GM21526 (cell line): ENCODE measurements around the gene GPR84.

ENCODE experiments used
- ATAC-seq: cut with Tn5 transposase; IDR thresholded peaks from one replicate; pipeline ENCODE4 v1.9.1; 2021; ENCODE audit warnings: moderate library complexity; ENCODE audit not compliant: unreplicated experiment, low FRiP score

The GPR84 gene

GRCh38 chr12:54392485-54393206 is 28.4 kb upstream of the GPR84 start:
- ATAC-seq = no peak

DNA sequence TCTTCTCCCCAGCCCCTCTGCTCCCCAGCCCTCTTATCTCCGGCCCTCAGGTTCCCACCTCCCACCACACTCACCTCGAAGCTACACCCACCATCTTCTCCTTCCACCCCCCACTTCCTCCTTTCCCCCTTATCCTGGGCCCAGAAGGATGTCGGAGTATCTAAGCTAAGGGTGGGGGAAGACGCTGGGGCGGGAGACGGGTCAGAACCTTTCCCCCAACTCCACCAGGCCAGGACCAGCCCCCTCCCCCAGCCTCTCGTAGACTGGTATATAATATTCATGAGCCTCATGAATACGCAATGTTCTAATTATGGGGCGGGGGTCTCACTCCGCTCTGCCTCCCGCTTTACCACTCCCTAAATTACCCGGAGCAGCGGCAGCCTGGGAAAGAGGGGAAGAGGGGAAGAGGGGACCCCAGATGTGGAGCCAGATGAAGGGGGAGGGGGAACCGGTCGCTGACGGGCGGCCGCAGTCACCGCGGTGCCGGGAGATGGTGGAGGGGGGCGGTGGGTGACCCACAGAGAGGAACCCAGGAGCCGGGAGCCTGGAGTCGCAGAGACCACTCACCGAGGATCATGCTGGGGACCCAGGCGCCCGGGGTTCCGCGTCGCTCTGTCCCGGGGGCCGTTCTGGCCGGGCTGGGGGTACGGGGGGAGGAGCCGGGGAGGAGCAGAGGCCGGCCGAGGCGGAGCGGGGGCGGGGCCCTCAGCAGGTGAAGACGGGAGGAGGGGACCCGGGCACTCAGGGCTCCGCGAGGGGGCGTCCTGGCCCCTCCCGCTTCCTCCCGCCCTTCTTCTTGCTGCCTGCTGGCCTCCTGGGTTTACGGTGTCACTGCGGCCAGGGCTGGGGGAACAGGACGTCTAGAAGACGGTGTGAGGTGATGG is 26.6 kb upstream of the GPR84 start:
- ATAC-seq = no peak

GRCh38 chr12:54390176-54390667 is 25.9 kb upstream of the GPR84 start:
- ATAC-seq = no peak

DNA sequence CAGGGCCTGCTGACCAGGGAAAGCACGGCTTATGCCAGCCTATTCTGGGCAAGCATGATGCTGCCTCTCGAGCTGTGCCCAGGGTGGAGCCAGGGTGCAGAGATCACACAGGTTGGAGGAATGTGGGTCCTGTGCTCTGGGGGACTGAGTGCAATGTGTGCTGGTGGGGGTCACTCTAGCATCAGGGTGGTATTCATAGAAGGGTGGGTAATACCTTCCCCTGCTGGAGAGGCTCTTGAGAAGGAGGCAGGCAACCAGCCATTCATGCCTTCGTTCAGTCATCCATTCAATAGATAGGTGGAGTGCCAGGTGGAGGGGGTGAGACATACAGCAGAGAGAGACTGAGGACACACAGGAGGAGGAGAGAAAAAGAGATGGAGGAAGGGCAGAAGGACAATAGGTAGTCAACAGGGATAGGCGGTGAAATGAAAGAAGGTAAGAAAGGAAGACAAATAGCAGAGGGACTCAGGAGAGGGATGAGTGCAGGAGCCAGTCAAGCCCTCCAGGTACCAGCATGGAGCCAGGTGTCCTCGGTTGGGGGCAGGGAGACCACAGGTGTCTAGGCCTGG is 25.4 kb upstream of the GPR84 start:
- no peak for ATAC-seq

DNA sequence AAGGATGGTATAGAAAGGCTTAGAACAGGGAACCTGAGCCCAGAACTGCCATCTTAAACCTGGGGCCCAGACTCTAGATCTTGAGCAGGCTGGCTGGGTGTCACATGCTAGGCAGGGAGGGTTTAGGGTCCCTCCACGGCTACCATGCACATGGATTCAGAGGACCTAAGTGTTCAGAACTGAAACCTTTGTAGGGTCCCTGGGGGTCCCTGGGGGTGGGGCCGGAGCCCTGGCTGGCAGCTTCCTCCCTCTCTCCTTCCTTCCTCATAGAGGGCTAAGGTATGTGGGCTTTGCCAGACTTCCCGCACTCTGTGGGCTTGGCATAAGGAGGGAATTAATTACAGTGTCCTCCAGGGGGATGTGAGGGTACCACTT is 24.8 kb upstream of the GPR84 start:
- no peak for ATAC-seq

DNA sequence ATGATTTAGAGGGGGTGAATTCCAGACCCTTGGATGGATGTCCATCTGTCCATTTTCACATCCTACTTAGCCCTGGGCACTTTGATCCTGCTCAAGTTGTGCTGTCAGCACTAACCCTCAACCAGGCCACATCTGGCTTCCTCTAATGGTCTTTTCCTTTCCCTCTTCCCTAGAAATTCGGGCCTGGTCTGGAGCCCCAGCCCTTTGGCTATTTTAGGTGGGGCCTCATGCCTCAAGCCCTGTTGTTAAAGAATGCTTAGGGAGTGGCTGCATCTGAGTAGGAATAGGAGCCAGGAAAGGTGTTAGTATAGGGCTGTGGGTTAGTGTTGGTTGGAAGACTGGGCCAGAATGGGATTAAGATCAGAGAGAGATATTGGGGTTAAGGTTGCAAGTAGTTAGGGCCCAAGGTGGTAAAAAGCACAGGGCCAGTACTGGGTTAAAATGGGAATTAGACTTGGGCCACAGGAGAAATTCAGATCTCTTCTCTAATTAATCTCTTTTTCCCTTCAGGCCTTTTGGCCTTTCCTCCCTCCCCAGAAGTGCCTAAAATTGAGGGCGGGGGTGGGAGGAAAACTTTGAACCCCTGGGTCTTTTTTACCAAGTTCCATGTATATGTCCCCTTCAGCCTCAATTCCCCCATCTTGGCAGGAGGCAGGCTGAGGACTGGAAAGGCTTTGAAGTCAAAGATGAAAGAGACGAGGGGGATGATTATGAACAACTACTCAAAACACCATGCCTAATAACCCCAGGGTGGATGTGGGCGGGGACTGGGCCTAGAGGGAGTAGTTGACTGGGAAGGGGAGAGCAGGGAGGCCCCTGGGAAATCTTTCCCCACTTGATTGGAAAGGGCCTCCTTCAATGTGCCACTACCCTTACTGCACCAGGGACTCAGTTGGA is 24.2 kb upstream of the GPR84 start:
- no peak for ATAC-seq

- ATAC-seq = no peak
These were observed 22.8 kb upstream of the GPR84 start for GRCh38 chr12:54387114-54387467.

- no peak for ATAC-seq
These were observed 22.3 kb upstream of the GPR84 start for GRCh38 chr12:54386403-54387113.

DNA sequence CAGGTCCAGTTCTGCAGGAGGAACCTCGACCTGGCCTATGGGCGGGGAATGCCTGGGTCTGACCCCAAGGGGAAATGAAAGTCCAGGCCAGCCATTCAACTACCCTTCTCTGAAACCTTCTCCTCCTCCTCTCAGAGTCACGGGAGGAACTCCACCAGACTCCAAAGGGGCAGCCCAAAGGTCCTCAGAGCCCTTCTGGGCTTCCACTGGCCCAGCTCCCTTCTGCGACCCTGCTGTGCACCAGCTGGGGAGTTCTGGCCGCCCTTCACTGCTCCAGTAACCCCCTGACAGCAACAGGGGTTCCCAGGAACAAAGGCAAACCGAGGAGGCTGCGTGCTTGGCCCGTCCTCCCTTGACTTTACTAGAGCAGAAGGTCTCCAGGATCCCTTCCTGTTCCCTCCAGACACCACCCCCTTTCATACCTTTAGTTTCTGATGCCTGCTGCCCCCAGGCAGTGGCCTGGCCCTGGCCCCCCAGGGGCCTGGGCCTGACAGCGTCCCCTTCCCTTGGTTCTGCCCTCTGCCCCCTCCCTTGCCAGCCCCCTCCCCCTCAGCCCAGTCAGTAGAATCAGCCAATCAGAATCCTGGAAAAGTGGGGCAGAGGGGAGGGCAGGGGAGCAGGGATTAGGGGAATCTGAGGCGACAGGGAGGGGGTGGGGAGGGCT is 21.1 kb upstream of the GPR84 start:
- ATAC-seq = no peak

DNA sequence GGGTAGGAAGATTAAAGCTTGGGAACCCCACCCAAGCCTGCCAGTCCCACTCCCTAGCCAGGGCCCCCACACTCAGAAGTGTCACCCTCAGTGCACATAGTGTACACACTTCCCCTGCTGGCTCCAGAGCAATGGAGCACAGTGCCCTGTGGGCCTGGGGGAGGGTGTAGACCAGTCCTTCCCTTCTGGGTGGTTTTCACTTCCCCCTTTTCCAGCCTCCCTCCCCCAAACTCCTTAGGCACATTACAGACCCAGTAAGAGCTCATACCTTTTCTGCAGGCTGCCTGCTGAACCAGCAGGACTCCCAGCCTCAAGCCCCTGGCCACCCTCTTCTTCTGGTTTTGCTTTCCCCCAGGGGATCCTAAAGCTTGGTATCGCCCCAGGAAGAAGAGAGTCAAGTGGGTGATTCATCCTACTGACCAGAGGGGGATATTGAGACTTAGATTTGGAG is 20.3 kb upstream of the GPR84 start, which contains the start of gene ZNF385A:
ZNF385A (minus strand) TSS at position 143 of the 451 bp plus-strand sequence. CDS start 219 bp downstream, outside the sequence.
- ATAC-seq = no peak

DNA sequence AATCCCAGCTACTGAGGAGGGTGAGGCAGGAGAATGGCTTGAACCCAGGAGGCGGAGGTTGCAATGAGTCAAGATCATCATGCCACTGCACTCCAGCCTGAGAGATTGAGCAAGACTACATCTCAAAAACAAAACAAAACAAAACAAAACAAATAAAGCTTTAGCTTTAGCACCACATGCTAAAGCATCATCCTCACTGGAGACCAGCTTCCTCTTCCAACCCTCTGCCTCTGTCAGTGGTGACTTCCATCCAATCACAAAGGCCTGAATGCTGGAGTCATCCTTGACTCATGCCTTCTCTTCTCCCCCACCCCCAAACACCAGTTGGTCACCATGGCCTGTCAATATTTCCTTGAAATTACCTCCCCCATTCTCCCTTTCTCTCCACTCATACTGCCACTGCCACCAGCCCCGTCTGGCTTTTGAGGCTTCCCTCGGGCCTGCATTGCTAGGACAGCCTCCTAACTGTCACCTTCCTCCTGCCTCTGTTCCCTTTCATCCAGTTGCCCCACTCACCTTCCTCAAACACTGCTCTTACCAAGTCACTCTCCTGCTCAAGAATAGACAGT is 18.8 kb upstream of the GPR84 start:
- ATAC-seq = no peak

GRCh38 chr12:54381136-54381535 is 16.9 kb upstream of the GPR84 start:
- ATAC-seq = no peak

DNA sequence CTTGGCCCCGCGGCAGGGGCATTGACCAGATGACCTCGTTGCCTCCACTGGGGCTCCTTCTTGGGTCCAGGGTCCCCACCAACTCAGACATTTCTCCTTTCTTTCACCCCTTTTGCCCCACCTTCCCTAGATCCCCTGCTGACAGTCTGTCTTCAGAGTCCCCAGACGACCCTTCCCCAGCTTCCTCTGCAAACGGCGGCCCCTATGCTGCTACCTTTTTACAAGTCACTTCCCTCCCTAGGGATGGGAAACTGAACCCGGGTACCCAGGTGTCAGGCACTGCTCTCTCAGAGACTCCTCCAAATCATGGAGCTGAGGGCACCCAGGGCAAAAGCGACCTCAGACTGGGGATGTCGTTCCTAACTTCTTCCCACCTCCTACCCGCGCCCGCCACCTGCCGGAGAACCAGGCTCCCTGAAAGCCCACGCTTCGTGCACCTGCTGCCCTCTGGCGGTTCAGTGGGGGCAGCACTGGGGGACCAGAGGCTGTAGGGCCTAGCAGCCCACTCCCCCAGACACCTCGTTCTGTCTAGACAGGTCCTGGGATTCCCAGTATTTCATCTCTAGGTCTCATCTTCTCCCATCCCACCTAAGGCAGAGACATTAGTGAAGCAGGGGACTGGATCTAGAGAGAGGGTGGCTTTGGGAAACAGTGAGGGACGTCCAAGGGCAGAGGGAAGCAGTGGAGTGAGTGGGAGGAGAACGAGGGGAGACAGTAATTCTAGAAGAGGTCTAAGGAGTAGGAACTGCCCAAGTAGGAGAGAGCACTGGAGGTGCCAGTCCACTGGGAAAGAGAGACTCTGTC is 15.3 kb upstream of the GPR84 start:
- peak; percentile 78 for ATAC-seq

GRCh38 chr12:54378796-54379397 is 14.6 kb upstream of the GPR84 start:
- ATAC-seq = no peak

DNA sequence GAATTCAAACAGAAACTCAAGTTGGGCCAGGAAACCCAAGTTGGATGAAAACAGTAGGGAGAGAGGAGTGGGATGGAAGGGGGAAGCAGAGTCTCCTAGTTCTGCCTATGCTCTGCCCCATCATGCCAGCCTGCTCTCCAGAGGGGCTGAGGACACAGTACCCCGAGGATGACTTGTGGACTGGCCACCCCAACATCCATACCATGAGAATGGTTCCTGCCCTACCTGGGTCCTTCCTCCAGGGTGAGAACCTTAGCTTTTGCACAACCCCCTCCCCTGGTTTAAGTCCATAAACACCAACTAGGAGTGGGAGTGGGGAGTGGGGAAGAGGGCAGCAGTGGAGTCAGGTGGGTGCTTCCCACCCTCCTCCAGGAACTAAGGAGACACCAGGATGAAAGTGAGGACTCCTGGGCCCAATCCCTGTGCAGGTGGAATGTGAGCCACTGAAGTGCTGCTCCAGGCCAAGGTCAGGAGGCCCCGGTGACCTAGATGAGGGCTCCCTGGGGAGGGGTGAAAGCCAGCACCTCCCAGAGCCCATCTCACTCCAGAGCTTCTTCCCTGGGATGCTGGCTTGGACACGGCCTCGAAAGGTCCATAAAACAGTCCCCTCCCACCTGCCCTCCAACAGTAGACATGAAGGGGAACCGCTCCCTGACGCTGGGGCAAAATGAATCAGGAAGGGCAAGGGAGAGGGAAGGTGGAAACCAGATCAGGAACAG is 13.7 kb upstream of the GPR84 start:
- no peak for ATAC-seq

DNA sequence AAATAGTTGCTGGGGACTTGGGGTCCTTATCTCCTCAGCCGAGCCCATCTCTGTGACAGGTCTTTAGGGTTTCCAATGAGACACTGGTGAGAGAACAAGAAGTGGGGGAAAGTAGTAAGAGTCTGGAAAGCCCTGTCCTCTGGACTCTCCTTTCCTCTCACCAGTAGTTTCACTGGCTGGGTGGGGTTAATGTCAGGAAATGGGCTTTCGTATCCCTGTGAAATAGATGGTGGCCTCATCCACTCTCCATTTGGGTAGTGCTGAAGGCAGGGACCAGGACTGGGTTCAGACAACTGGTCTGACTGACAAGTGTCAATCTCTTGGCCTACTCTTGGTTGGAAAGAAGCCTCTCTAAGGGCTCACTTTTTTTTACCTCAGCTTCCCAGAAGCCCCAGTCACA is 12.7 kb upstream of the GPR84 start:
- ATAC-seq = no peak

DNA sequence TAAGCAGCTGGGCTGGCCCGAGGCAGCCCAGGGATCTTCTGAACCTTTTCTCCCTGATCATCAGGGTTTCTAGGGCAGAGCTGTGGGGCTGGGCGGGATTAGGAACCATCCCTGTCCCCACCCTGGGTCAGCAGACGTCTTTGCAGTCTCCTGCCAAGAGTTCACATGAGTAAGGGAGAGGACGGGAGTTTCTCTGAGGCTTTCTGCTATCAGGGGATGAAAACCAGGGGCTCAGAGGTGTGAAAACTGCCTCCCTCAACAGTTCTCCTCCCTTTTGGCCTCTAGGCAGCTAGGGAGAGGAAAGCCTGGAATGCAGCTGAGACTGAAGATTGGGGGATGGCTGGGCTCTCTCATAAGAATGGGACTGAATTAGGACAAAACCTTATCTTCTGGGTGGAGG is 12.3 kb upstream of the GPR84 start:
- ATAC-seq = no peak
